ENCODE measurements around the gene SPATA24.
"Not testable (repeated sequence)": the region's sequence is repeated elsewhere in the genome, so short reads cannot be mapped to it uniquely, and the experiment has no call there.

SPATA24 gene

GRCh38 chr5:139394654-139395566, 9.0 kb downstream of the SPATA24 start, which contains the start of gene PROB1:
TSS of gene PROB1 (minus strand) at chr5:139395104. CDS start at chr5:139395081, 23 bp downstream.
- peak; percentile 67 for DNase-seq

DNA sequence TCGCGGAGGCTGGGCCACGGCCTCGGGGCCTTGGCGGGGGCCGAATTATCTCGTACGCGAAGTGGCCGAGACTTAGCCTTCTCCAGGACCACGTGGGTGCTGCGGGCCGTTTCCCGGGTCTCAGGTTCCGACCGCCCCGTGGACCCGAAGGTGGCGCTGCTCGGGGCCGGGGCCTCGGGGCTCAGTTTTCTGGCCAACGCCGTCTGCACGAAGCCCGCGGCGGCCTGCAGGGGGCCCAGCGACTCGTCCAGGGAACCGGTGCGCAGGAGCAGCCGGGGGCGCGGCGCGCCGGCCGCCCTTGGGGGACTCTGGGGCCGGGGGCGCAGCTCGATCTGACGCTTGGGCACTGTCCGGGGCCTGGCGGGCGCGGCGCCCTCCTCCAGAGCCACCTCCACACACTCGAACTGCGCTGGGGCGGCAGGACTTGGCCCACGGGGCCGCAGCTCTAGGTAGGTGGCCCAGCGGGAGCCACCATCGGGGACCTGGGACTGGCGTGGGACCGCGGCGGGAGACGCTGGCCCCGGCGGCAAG, 9.7 kb downstream of the SPATA24 start:
- peak; percentile 73 for DNase-seq

- peak; percentile 26 for DNase-seq
These were observed 10.3 kb downstream of the SPATA24 start for GRCh38 chr5:139393497-139394122.

- peak; percentile 78 for DNase-seq
These were observed 11.0 kb downstream of the SPATA24 start for GRCh38 chr5:139392678-139393496.

DNA sequence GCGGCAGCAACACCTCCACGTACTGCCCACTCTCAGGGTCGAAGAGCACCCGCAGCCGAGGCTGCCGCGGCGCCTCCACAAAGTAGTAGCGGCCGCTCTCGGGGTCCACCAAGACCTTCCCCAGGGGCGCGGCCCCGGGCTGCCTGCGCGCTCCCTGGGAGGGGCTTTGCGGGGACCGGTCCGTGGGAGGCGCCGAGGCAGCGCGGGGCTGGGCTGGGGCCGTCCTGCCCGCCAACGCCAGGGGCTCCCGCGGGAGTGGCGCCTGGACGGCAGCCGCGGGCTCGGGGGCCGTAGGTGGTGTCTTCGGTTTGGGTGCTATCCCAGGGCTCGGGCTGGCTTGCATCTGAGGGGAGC, 11.6 kb downstream of the SPATA24 start:
- no peak for DNase-seq

DNA sequence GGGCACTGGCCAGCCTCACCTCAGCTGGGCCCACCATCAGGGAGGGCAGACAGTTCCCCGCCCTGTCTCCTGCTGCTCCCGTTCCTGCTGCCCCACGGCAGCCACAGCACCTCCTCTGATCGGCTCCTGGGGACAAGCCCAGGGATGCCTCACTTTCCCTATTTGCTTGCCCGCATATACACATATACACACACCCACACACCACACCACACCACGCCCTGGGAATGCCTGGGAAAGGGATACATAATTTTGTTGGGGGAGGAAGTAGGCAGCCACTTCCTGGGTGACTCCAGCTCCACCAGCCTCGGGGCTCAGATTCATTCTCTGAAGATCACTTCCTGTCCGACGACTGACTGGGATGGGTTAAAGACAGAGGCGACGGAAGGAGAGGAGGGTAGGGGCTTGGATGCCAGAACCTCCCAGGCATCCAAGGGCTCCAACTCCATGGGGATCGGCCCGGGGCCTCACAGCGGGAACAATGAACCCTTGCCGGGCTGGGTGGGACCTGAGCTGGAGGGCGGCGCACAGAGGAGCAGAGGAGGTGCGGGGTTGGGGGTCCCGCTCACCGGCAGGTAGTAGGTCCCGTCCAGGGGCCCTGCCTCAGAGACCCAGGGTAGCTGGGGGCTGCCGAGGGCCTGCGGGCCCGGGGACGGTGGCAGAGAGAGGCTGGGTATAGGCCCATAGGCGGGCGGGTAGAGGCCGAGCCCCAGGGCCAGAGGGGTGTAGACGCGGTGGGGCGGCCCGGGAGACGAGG, 12.1 kb downstream of the SPATA24 start:
- DNase-seq = no peak

DNA sequence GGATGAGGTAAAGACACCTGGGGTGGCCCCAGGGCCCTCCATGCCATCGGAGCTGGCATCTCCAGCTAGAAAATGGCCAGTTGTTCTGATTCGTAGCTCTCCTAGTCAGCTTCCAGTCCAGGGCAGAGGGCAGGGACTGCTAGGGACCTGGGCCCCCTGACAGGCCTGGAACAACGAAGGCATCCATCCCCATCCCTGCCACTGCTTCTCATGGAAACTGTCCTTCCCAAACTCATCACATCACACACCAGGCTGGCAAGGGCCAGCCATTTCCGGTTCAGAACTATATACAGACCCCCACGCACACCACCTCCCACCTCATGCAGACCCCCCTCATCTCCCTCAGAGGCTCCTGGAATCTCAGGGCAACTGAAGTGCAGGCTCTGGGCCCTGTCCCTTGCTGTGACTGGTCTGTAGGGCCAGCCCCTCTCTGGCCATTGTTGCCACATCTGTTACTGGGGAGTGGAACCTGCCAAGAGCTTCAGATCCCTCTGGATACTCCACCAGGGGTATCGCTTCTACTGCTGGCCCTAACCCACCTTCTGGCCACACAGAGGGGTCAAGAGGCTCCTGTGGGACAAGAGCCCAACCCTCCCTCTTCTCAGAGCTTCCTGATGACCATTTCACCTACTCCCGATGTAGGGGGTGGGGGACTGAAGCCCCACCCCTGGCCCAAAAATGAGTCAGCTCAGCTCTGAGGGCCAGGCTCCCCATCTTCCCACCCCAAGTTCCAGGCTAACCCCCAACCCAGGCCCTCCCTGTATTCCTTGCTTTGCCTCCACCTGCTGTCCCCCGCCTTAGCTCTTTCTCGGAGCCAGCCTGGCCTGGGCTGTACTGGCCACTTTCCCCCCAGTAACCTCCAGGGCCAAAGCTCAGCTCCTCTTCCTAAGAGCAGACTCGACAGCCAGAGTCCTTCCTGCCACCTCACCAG, 13.0 kb downstream of the SPATA24 start:
- DNase-seq = no peak

GRCh38 chr5:139389701-139390638, 13.9 kb downstream of the SPATA24 start, which contains the start of gene MZB1:
TSS of gene MZB1 (minus strand) at chr5:139389913. CDS start at chr5:139389856, 57 bp downstream.
- peak; percentile 50 for DNase-seq

DNA sequence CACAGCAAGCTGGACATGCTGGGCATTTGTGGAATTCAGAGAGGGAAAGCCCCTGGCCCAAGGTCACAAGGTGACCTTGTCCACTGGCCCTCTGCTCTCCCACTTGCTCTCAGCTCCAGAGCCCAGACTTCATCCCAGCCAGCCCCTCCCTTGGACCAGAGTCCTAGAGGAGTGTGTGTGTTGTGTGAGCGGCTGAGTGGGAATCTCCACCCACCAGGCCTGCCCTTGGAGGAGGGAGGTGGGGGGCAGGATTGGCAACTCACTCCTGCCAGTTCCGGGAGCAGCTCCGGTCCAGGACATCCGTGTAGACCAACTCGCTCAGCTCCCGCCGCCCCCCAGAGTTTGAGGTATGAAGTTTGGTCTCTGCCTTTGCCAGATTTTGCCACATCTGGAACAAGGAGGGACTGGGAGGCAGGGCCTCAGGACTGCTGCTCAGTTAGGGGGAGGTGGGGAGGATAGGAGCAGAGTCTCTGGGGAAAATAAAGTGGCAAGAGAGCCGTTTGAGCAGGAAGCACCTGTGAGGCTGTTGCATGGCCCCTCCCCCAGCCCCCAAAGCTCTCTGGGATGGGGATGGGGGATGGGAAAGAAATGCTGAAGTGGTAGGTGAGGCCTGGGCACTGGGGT, 15.6 kb downstream of the SPATA24 start:
- peak; percentile 62 for DNase-seq

DNA sequence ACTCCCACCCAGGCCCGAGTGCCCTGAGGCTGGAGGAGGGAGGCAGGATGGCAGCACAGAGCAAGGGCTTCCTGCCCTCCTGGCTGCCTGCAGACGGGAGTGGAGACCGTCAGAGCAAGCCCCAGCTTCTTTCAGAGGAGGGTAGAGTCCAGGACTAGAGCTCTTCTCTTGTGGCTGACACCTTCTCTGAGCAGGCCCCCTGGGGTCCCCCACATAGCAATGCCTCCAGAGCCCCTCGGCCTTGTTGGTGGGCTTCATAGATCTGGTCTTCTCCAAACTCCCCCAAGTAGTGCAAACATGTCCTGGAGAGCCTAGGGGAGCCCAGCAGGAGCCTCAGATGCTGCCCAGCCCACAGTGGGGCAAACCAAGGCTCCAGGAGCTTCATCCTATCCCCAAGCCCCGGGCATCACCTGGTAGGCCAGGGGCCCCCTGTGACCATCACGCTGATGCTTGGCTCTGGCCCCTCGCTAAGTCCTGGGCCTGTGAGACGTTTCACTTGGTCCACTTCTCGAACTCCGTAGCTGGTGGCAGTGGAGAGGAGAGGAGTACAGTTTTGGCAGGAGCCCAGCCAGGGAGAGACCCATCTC, 16.2 kb downstream of the SPATA24 start:
- DNase-seq = no peak

GRCh38 chr5:139386956-139387355, 16.9 kb downstream of the SPATA24 start:
- DNase-seq = not testable (repeated sequence)

GRCh38 chr5:139386050-139386438, 17.8 kb downstream of the SPATA24 start:
- DNase-seq = no peak

GRCh38 chr5:139385061-139386049, 18.5 kb downstream of the SPATA24 start:
- no peak for DNase-seq

DNA sequence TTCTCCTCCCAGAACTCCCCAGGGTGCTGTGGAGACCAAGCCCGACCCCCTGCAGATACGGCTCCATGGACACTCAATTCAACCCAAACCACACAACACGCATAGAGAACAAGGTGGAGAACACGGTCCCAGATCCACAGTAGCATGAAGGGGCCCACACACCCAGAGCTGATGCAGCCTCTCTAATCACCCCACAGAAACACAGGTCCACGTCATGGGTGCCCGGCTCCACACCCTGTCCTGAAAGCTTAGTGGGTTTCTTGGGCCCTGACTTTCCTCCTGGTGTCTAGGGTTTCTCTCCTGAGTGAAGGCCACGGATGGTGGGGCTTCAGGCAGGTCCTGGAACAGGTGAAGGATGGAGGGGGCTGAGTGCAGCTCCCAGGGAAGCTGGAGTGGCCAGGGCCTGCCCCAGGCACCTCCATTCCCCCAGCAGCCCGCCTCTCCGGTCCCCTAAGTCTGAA, 19.3 kb downstream of the SPATA24 start:
- DNase-seq = no peak

DNA sequence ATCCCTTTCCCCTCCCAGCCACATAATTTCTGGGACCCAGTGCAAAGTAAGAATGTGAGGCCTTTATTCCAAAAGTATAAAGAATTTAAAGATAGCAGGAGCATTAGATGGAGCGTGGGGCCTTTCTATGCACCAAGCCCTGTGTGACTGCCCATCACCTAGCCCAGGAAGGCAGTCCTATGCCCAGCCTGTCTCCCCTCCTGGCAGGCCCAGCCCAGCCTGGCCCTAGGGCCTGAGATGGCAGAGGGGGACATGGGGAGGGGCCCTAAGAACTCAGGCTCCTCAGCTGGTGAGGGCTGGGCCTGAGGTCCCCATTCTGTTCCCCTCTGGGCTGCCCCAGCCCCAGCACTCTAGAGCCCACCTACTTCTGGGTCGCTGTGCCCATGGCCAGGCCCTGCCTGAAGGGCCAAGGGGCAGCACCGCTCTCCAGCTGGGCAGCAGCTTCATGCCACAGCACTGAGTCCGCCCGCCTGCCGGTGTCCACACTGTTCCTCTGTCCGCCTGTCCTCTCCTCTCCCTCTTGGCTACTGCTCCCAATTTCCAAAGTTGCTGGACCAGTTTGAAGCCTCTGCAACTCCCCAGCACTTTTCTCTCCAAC, 19.8 kb downstream of the SPATA24 start:
- no peak for DNase-seq

- no peak for DNase-seq
These were observed 20.5 kb downstream of the SPATA24 start, which contains the start of gene SLC23A1 for GRCh38 chr5:139383275-139383992. TSS of gene SLC23A1 (minus strand) at chr5:139383297. CDS start at chr5:139383253, 44 bp downstream.
